Activated CD4-positive, alpha-beta memory T cell treated with anti-CD3 and anti-CD28 coated beads, Interleukin-2, amount 10 ng/mL, durations not matched to agents 7 days and 5 days (primary cell): ENCODE measurements around the gene MEGF11. TPM values are rescaled to one million over a fixed set of nuclear protein-coding genes. Genes with fewer than 3 reads are reported as not detected.

ENCODE experiments used
- CTCF ChIA-PET: fragments of 350-600 bp; sonication (Branson Sonifier 250); formaldehyde crosslinking; loops from one replicate; lab custom pipeline; 2021; ENCODE audit warnings: antibody characterized with exemption, inconsistent platforms; lab: Charles Lee
- POLR2A ChIA-PET: fragments of 350-600 bp; sonication (Branson Sonifier 250); formaldehyde crosslinking; loops from one replicate; lab custom pipeline; 2021; ENCODE audit warnings: antibody characterized with exemption; lab: Charles Lee
- DNase-seq: peaks from one replicate; pipeline ENCODE4 v3.0.0-alpha.2; 2020
- H3K27ac Mint-ChIP-seq: one replicate; pipeline ENCODE4 v1.8.0; 2021; ENCODE audit warnings: mild to moderate bottlenecking, mixed read lengths
- H3K27me3 Mint-ChIP-seq: one replicate; pipeline ENCODE4 v1.8.0; 2021; ENCODE audit warnings: mixed read lengths
- H3K36me3 Mint-ChIP-seq: one replicate; pipeline ENCODE4 v1.8.0; 2021; ENCODE audit warnings: low read depth, mixed read lengths
- H3K4me1 Mint-ChIP-seq: one replicate; pipeline ENCODE4 v1.8.0; 2021; ENCODE audit warnings: mixed read lengths
- H3K4me3 Mint-ChIP-seq: one replicate; pipeline ENCODE4 v1.8.0; 2021; ENCODE audit warnings: mild to moderate bottlenecking, mixed read lengths
- H3K9me3 Mint-ChIP-seq: one replicate; pipeline ENCODE4 v1.8.0; 2021; ENCODE audit warnings: mixed read lengths
- total RNA-seq, 2 experiments: library from RNA; stranded (reverse); gene quantifications; one replicate each; pipeline ENCODE4 v1.2.3, GENCODE V29; 2021

Gene MEGF11
- total RNA-seq, 2 experiments from 2014 or later, result not detected

GRCh38 chr15:66066005-66066404 lies 187.5 kb downstream of the MEGF11 start:
- ChIA-PET POLR2A (no interaction called here), CTCF (no interaction called here)
- H3K27ac Mint-ChIP-seq, result no peak overlapping the region
- H3K36me3 Mint-ChIP-seq, result no peaks in the 10 kb centered on the region
- H3K27me3 Mint-ChIP-seq, result peaks cover 4% of the 10 kb centered on the region
- DNase-seq, result no peak
- no peak overlapping the region for H3K4me3 Mint-ChIP-seq
- no peaks in the 10 kb centered on the region for H3K9me3 Mint-ChIP-seq
- no peaks in the 10 kb centered on the region for H3K4me1 Mint-ChIP-seq

GRCh38 chr15:66065325-66065724 lies 188.2 kb downstream of the MEGF11 start:
- no peak overlapping the region for H3K27ac Mint-ChIP-seq
- no peak for DNase-seq
- peaks cover 4% of the 10 kb centered on the region for H3K27me3 Mint-ChIP-seq
- POLR2A ChIA-PET, result no interaction called here
- no peaks in the 10 kb centered on the region for H3K9me3 Mint-ChIP-seq
- no peaks in the 10 kb centered on the region for H3K4me1 Mint-ChIP-seq
- CTCF ChIA-PET, result no interaction called here
- H3K4me3 Mint-ChIP-seq, result no peak overlapping the region
- H3K36me3 Mint-ChIP-seq, result no peaks in the 10 kb centered on the region

- POLR2A ChIA-PET, result no interaction called here
- H3K9me3 Mint-ChIP-seq, result no peaks in the 10 kb centered on the region
- H3K36me3 Mint-ChIP-seq, result no peaks in the 10 kb centered on the region
- no peaks in the 10 kb centered on the region for H3K4me1 Mint-ChIP-seq
- CTCF ChIA-PET, result no interaction called here
- no peak overlapping the region for H3K4me3 Mint-ChIP-seq
- H3K27ac Mint-ChIP-seq, result no peak overlapping the region
- DNase-seq, result no peak
- peaks cover 14% of the 10 kb centered on the region for H3K27me3 Mint-ChIP-seq
Observed at GRCh38 chr15:66063147-66063546, 190.4 kb downstream of the MEGF11 start.

- ChIA-PET POLR2A (no interaction called here), CTCF (interaction anchor here (0.6 kb wide), 1 partner anchor 659 kb away, joined by 3 read pairs; no protein-coding TSS in a partner anchor)
- Mint-ChIP-seq H3K27ac (no peak overlapping the region), H3K27me3 (peaks cover 15% of the 10 kb centered on the region), H3K4me1 (no peaks in the 10 kb centered on the region), H3K4me3 (no peak overlapping the region), H3K36me3 (no peaks in the 10 kb centered on the region), H3K9me3 (no peaks in the 10 kb centered on the region)
- DNase-seq, result no peak
Observed at GRCh38 chr15:66057089-66057488, 196.5 kb downstream of the MEGF11 start.

- H3K27ac Mint-ChIP-seq, result no peak overlapping the region
- no peak for DNase-seq
- no peak overlapping the region for H3K4me3 Mint-ChIP-seq
- H3K36me3 Mint-ChIP-seq, result no peaks in the 10 kb centered on the region
- CTCF ChIA-PET, result no interaction called here
- no peaks in the 10 kb centered on the region for H3K4me1 Mint-ChIP-seq
- POLR2A ChIA-PET, result no interaction called here
- peaks cover 10% of the 10 kb centered on the region for H3K27me3 Mint-ChIP-seq
- no peaks in the 10 kb centered on the region for H3K9me3 Mint-ChIP-seq
Observed at GRCh38 chr15:66053991-66054390, 199.6 kb downstream of the MEGF11 start.

GRCh38 chr15:66051833-66052232 lies 201.7 kb downstream of the MEGF11 start:
- H3K4me3 Mint-ChIP-seq, result no peak overlapping the region
- no peaks in the 10 kb centered on the region for H3K36me3 Mint-ChIP-seq
- POLR2A ChIA-PET, result no interaction called here
- CTCF ChIA-PET, result no interaction called here
- no peak for DNase-seq
- H3K4me1 Mint-ChIP-seq, result no peaks in the 10 kb centered on the region
- H3K27me3 Mint-ChIP-seq, result peaks cover 2% of the 10 kb centered on the region
- H3K27ac Mint-ChIP-seq, result no peak overlapping the region
- H3K9me3 Mint-ChIP-seq, result no peaks in the 10 kb centered on the region

GRCh38 chr15:66050264-66050663 lies 203.3 kb downstream of the MEGF11 start:
- CTCF ChIA-PET, result no interaction called here
- no peak overlapping the region for H3K27ac Mint-ChIP-seq
- POLR2A ChIA-PET, result no interaction called here
- peaks cover 2% of the 10 kb centered on the region for H3K27me3 Mint-ChIP-seq
- no peaks in the 10 kb centered on the region for H3K4me1 Mint-ChIP-seq
- H3K9me3 Mint-ChIP-seq, result no peaks in the 10 kb centered on the region
- no peaks in the 10 kb centered on the region for H3K36me3 Mint-ChIP-seq
- no peak overlapping the region for H3K4me3 Mint-ChIP-seq
- DNase-seq, result no peak

GRCh38 chr15:66049353-66049752 lies 204.2 kb downstream of the MEGF11 start:
- ChIA-PET CTCF (no interaction called here), POLR2A (no interaction called here)
- Mint-ChIP-seq H3K36me3 (no peaks in the 10 kb centered on the region), H3K4me1 (no peaks in the 10 kb centered on the region), H3K27me3 (peaks cover 2% of the 10 kb centered on the region), H3K9me3 (no peaks in the 10 kb centered on the region), H3K27ac (no peak overlapping the region), H3K4me3 (no peak overlapping the region)
- DNase-seq, result no peak

- CTCF ChIA-PET, result no interaction called here
- Mint-ChIP-seq H3K4me1 (no peaks in the 10 kb centered on the region), H3K27me3 (peaks cover 6% of the 10 kb centered on the region)
Observed at GRCh38 chr15:66047321-66048024, 206.1 kb downstream of the MEGF11 start.

GRCh38 chr15:66046751-66047150 lies 206.8 kb downstream of the MEGF11 start:
- no peak for DNase-seq
- Mint-ChIP-seq H3K36me3 (no peaks in the 10 kb centered on the region), H3K4me1 (no peaks in the 10 kb centered on the region), H3K9me3 (no peaks in the 10 kb centered on the region), H3K27ac (no peak overlapping the region), H3K27me3 (peaks cover 4% of the 10 kb centered on the region), H3K4me3 (no peak overlapping the region)
- POLR2A ChIA-PET, result no interaction called here
- CTCF ChIA-PET, result no interaction called here

More at GRCh38 chr15:66047321-66048024, 206.1 kb downstream of the MEGF11 start:
- no peak overlapping the region for H3K27ac Mint-ChIP-seq
- H3K4me3 Mint-ChIP-seq, result no peak overlapping the region
- no peaks in the 10 kb centered on the region for H3K36me3 Mint-ChIP-seq
- H3K9me3 Mint-ChIP-seq, result no peaks in the 10 kb centered on the region
- no peak for DNase-seq
- POLR2A ChIA-PET, result no interaction called here

GRCh38 chr15:66046326-66046725 lies 207.2 kb downstream of the MEGF11 start:
- ChIA-PET POLR2A (no interaction called here), CTCF (no interaction called here)
- Mint-ChIP-seq H3K36me3 (no peaks in the 10 kb centered on the region), H3K27ac (no peak overlapping the region), H3K9me3 (no peaks in the 10 kb centered on the region), H3K27me3 (peaks cover 4% of the 10 kb centered on the region), H3K4me3 (no peak overlapping the region), H3K4me1 (no peaks in the 10 kb centered on the region)
- no peak for DNase-seq

- Mint-ChIP-seq H3K4me3 (no peak overlapping the region), H3K9me3 (no peaks in the 10 kb centered on the region), H3K27ac (no peak overlapping the region), H3K4me1 (no peaks in the 10 kb centered on the region), H3K36me3 (no peaks in the 10 kb centered on the region), H3K27me3 (peaks cover 4% of the 10 kb centered on the region)
- ChIA-PET CTCF (no interaction called here), POLR2A (no interaction called here)
- no peak for DNase-seq
Observed at GRCh38 chr15:66045542-66045941, 208.0 kb downstream of the MEGF11 start.

- H3K4me3 Mint-ChIP-seq, result no peak overlapping the region
- no peaks in the 10 kb centered on the region for H3K4me1 Mint-ChIP-seq
- no peak overlapping the region for H3K27ac Mint-ChIP-seq
- H3K27me3 Mint-ChIP-seq, result peaks cover 7% of the 10 kb centered on the region
- H3K9me3 Mint-ChIP-seq, result no peaks in the 10 kb centered on the region
- no peak for DNase-seq
- H3K36me3 Mint-ChIP-seq, result no peaks in the 10 kb centered on the region
- CTCF ChIA-PET, result no interaction called here
- POLR2A ChIA-PET, result no interaction called here
Observed at GRCh38 chr15:66044837-66045236, 208.7 kb downstream of the MEGF11 start.

GRCh38 chr15:66043264-66043663 lies 210.3 kb downstream of the MEGF11 start:
- H3K27me3 Mint-ChIP-seq, result peaks cover 15% of the 10 kb centered on the region
- H3K27ac Mint-ChIP-seq, result no peak overlapping the region
- ChIA-PET CTCF (no interaction called here), POLR2A (no interaction called here)
- H3K36me3 Mint-ChIP-seq, result no peaks in the 10 kb centered on the region
- H3K4me1 Mint-ChIP-seq, result no peaks in the 10 kb centered on the region
- H3K9me3 Mint-ChIP-seq, result no peaks in the 10 kb centered on the region
- DNase-seq, result no peak
- H3K4me3 Mint-ChIP-seq, result no peak overlapping the region
